Duodenal mucosa (tissue), 2 donors: ENCODE results near the gene KCNG3.
"Not testable (repeated sequence)": the region's sequence is repeated elsewhere in the genome, so short reads cannot be mapped to it uniquely, and the experiment has no call there.

Source experiments
- H3K27ac ChIP-seq: one replicate; pipeline ENCODE4 v1.7.0; 2013; ENCODE audit warnings: low read depth, low read length
- H3K27me3 ChIP-seq, 2 donors: one replicate each; pipeline ENCODE4 v1.7.0; 2013; ENCODE audit warnings: low read length in 2 of 2, control low read depth in 1 of 2; ENCODE audit not compliant: insufficient read depth in 2 of 2, control insufficient read depth in 1 of 2
- H3K36me3 ChIP-seq, 2 donors: one replicate each; pipeline ENCODE4 v1.7.0; 2013; ENCODE audit warnings: low read length in 2 of 2, control low read depth in 1 of 2; ENCODE audit not compliant: insufficient read depth in 2 of 2, control insufficient read depth in 1 of 2
- H3K4me1 ChIP-seq, 2 donors: one replicate each; pipeline ENCODE4 v1.7.0; 2013; ENCODE audit warnings: low read length in 2 of 2, control low read depth in 1 of 2; ENCODE audit not compliant: insufficient read depth in 2 of 2, control insufficient read depth in 1 of 2
- H3K4me3 ChIP-seq, 2 donors: one replicate each; pipeline ENCODE4 v1.7.0; 2013; ENCODE audit warnings: low read length in 2 of 2, low read depth in 1 of 2
- H3K9ac ChIP-seq, 2 donors: one replicate each; pipeline ENCODE4 v1.7.0; 2013; ENCODE audit warnings: low read length in 2 of 2, low read depth in 1 of 2
- H3K9me3 ChIP-seq, 2 donors: one replicate each; pipeline ENCODE4 v1.7.0; 2013; ENCODE audit warnings: low read length in 2 of 2, control low read depth in 1 of 2; ENCODE audit not compliant: control insufficient read depth in 1 of 2

KCNG3 gene

GRCh38 chr2:42407476-42407875 is 86.3 kb downstream of the KCNG3 start:
- peaks cover 0 to 9% of the 10 kb centered on the region in 2 donors for H3K4me1 ChIP-seq
- H3K9ac ChIP-seq: no peak overlapping the region
- no peaks in the 10 kb centered on the region for H3K9me3 ChIP-seq
- H3K27me3 ChIP-seq: no peaks in the 10 kb centered on the region
- no peak overlapping the region for H3K27ac ChIP-seq
- H3K36me3 ChIP-seq: no peaks in the 10 kb centered on the region
- no peak overlapping the region for H3K4me3 ChIP-seq

DNA sequence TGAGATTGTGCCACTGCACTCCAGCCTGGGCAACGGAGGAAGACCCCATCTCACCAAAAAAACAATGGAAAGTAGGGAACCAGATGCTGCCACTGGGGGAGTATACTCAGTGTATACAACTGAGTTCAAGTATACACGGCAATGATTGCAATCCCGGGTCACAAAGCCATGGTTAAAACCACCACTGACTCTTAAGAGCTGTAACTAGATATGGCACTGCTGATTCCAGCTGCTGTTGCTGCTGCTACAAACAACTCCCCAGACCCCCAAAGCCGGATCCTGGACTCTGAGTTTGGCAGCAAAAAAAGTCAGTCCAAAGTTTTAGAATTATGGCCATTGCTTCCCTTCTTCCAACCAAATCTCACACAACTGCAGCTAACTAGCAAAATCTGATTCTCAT is 89.1 kb downstream of the KCNG3 start:
- Histone ChIP-seq H3K27ac (no peak overlapping the region), H3K27me3 (no peaks in the 10 kb centered on the region), H3K9me3 (no peaks in the 10 kb centered on the region), H3K9ac (no peak overlapping the region), H3K4me1 (no peaks in the 10 kb centered on the region), H3K36me3 (no peaks in the 10 kb centered on the region), H3K4me3 (no peak overlapping the region)

DNA sequence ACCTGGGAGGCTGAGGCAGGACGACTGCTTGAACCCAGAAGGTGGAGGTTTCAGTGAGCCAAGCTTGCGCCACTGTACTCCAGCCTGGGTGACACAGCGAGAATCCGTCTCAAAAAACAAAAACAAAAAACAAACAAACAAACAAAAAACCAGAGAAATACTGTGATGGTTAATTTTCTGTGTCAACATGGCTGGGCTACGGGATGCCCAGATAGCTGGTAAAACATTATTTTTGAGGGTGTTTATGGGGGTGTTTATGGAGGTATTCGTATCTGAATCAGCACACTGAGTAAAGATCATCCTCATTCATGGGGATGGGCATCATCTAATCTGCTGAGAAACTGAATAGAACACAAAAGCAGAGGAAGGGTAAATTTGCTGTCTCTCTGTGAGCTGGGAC is 92.0 kb downstream of the KCNG3 start:
- H3K4me1 ChIP-seq: no peaks in the 10 kb centered on the region
- H3K27me3 ChIP-seq: no peaks in the 10 kb centered on the region
- H3K27ac ChIP-seq: no peak overlapping the region
- no peak overlapping the region for H3K9ac ChIP-seq
- no peak overlapping the region for H3K4me3 ChIP-seq
- H3K9me3 ChIP-seq: no peaks in the 10 kb centered on the region
- H3K36me3 ChIP-seq: no peaks in the 10 kb centered on the region

DNA sequence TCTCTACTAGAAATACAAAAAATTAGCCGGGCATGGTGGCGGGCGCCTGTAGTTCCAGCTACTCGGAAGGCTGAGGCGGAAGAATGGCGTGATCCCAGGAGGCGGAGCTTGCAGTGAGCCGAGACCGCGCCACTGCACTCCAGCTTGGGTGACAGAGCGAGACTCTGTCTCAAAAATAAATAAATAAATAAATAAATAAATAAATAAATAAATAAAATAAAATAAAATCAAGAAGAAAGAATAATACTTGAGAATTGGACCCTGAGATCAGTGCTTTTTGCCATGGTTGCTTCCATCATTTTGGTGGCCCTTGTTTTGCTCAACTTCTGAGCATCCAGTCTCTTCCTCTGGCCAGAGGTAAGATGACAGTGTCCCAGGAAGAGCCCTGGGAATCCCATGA is 95.7 kb downstream of the KCNG3 start:
- not testable (repeated sequence) for H3K36me3 ChIP-seq, H3K27me3 ChIP-seq, H3K9ac ChIP-seq, H3K9me3 ChIP-seq, H3K4me1 ChIP-seq, H3K27ac ChIP-seq, H3K4me3 ChIP-seq

DNA sequence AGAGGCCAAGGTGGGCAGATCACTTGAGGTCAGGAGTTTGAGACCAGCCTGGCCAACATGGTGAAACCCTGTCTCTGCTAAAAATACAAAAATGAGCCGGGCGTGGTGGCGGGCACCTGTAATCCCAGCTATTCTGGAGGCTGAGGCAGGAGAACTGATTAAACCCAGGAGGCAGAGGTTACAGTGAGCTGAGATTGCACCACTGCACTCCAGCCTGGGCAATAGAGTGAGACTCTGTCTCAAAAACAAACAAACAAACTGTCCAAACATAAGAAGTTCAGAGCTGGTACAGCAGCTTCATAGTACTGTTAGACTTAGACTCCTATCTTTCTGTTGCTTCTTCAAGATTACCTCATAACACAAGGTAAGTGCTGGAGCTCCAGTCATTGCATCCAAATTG is 100.5 kb downstream of the KCNG3 start:
- not testable (repeated sequence) for H3K27ac ChIP-seq, H3K4me1 ChIP-seq, H3K9me3 ChIP-seq, H3K4me3 ChIP-seq, H3K36me3 ChIP-seq, H3K27me3 ChIP-seq, H3K9ac ChIP-seq

GRCh38 chr2:42392191-42392590 is 101.6 kb downstream of the KCNG3 start:
- H3K36me3 ChIP-seq: no peaks in the 10 kb centered on the region
- no peaks in the 10 kb centered on the region for H3K9me3 ChIP-seq
- no peak overlapping the region for H3K9ac ChIP-seq

More at GRCh38 chr2:42392191-42392590, 101.6 kb downstream of the KCNG3 start:
- no peaks in the 10 kb centered on the region for H3K4me1 ChIP-seq
- H3K27me3 ChIP-seq: no peaks in the 10 kb centered on the region
- H3K4me3 ChIP-seq: no peak overlapping the region
- H3K27ac ChIP-seq: no peak overlapping the region
